Endodermal cell (in vitro differentiated cells): Measurements from ENCODE around the gene S100A2. TPM values are rescaled to one million over a fixed set of nuclear protein-coding genes. Genes with fewer than 3 reads are reported as not detected.

Experiments
- DNase-seq: peaks from one replicate; pipeline ENCODE4 v3.0.0-alpha.2; 2017
- H3K27ac ChIP-seq: 2 replicates; pipeline ENCODE4 v1.5.1; 2013; ENCODE audit warnings: mild to moderate bottlenecking, low read depth, low read length, moderate library complexity
- H3K27me3 ChIP-seq: 2 replicates; pipeline ENCODE4 v1.6.1; 2013; ENCODE audit warnings: mild to moderate bottlenecking, low read length, moderate library complexity; ENCODE audit not compliant: insufficient read depth, control insufficient read depth, poor library complexity, severe bottlenecking
- H3K36me3 ChIP-seq: 2 replicates; pipeline ENCODE4 v1.7.0; 2013; ENCODE audit warnings: mild to moderate bottlenecking, low read length, moderate library complexity; ENCODE audit not compliant: control insufficient read depth, insufficient read depth
- H3K4me1 ChIP-seq: one replicate; pipeline ENCODE4 v1.7.0; 2013; ENCODE audit warnings: low read length; ENCODE audit not compliant: control insufficient read depth, insufficient read depth
- H3K4me3 ChIP-seq: 2 replicates; pipeline ENCODE4 v1.5.1; 2013; ENCODE audit warnings: mild to moderate bottlenecking, low read length, moderate library complexity
- H3K9ac ChIP-seq: 2 replicates; pipeline ENCODE4 v1.6.1; 2013; ENCODE audit warnings: mild to moderate bottlenecking, low read length, moderate library complexity; ENCODE audit not compliant: poor library complexity, severe bottlenecking; ENCODE audit errors: extremely low read depth
- H3K9me3 ChIP-seq: 2 replicates; pipeline ENCODE4 v1.6.1; 2013; ENCODE audit warnings: mild to moderate bottlenecking, low read length, moderate library complexity; ENCODE audit not compliant: control insufficient read depth
- H3K27ac Mint-ChIP-seq: 2 replicates; pipeline ENCODE4 v1.8.0; 2020; ENCODE audit warnings: mixed read lengths
- H3K27me3 Mint-ChIP-seq: 2 replicates; pipeline ENCODE4 v1.8.0; 2021; ENCODE audit warnings: mild to moderate bottlenecking, mixed read lengths; ENCODE audit not compliant: insufficient read depth
- H3K36me3 Mint-ChIP-seq: 2 replicates; pipeline ENCODE4 v1.8.0; 2020; ENCODE audit warnings: low read depth, mixed read lengths
- H3K4me1 Mint-ChIP-seq: 2 replicates; pipeline ENCODE4 v1.8.0; 2020; ENCODE audit warnings: mixed read lengths
- H3K4me3 Mint-ChIP-seq: 2 replicates; pipeline ENCODE4 v1.8.0; 2020; ENCODE audit warnings: mild to moderate bottlenecking, moderate library complexity, mixed read lengths
- H3K9me3 Mint-ChIP-seq: 2 replicates; pipeline ENCODE4 v1.8.0; 2020; ENCODE audit warnings: mild to moderate bottlenecking, mixed read lengths
- WGBS, 2 experiments: methylation state at CpG; one replicate each; pipeline versions ENCODE4 v1.1.5 to v1.1.7; 2013; ENCODE audit warnings: missing lambda C conversion rate in 2 of 2, mixed read lengths in 1 of 2; ENCODE audit not compliant: insufficient coverage in 1 of 2, insufficient read length in 1 of 2; 5-methylcytosine and 5-hydroxymethylcytosine counted together
- total RNA-seq, 2 donors: library from RNA; stranded (reverse); fragmentation: NEBNext Ultra II Directional in 1 of 2; extraction: Animal tissue kit (Norgen Biotek cat#: 25700) in 1 of 2; gene quantifications; 2 replicates in 1 of 2; 3 replicates in 1 of 2; pipeline ENCODE4 v1.2.1, GENCODE V29; 2021
- TF ChIP-seq, protein P1 (sequence below): fragments of 200-600 bp; sonication (generic); conservative IDR thresholded peaks from 2 replicates; pipeline ENCODE4 v1.5.0; 2021; ENCODE audit warnings: antibody characterized with exemption, mild to moderate bottlenecking

Gene S100A2
- total RNA-seq, 2 donors from 2014 or later, result 0.92 to 3.1 TPM

DNA sequence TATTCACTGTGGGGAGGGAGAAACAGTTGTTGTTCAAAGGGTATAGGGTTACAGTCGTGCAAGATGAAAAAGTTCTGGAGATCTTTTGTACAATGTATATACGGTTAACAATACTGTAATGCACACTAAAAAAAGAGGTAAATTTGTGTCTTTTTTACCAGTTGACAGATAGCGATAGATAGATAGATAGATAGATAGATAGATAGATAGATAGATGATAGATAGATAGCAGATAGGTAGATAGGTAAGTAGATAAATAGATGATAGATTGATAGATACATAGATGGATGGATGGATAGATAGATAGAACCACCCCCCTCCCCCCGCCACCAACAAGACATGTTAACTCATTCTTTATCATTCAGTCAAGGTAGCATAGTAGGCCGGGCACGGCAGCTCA lies 37.1 kb upstream of the S100A2 start:
- Histone ChIP-seq H3K9me3 (no peaks in the 10 kb centered on the region), H3K4me1 (no peaks in the 10 kb centered on the region), H3K27me3 (no peaks in the 10 kb centered on the region), H3K9ac (no peak overlapping the region), H3K4me3 (no peak overlapping the region), H3K36me3 (peaks cover 27% of the 10 kb centered on the region), H3K27ac (no peak overlapping the region)
- H3K27ac Mint-ChIP-seq, result no peak overlapping the region
- peaks cover 7% of the 10 kb centered on the region for H3K4me1 Mint-ChIP-seq
- no peak overlapping the region for H3K4me3 Mint-ChIP-seq
- WGBS, 2 experiments, result 92 to 100% methylated on average over 3 to 5 of the region's 6 CpGs
- DNase-seq, result no peak
- TF ChIP-seq, protein P1, sequence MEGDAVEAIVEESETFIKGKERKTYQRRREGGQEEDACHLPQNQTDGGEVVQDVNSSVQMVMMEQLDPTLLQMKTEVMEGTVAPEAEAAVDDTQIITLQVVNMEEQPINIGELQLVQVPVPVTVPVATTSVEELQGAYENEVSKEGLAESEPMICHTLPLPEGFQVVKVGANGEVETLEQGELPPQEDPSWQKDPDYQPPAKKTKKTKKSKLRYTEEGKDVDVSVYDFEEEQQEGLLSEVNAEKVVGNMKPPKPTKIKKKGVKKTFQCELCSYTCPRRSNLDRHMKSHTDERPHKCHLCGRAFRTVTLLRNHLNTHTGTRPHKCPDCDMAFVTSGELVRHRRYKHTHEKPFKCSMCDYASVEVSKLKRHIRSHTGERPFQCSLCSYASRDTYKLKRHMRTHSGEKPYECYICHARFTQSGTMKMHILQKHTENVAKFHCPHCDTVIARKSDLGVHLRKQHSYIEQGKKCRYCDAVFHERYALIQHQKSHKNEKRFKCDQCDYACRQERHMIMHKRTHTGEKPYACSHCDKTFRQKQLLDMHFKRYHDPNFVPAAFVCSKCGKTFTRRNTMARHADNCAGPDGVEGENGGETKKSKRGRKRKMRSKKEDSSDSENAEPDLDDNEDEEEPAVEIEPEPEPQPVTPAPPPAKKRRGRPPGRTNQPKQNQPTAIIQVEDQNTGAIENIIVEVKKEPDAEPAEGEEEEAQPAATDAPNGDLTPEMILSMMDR, result no peak
- no peaks in the 10 kb centered on the region for H3K27me3 Mint-ChIP-seq
- H3K9me3 Mint-ChIP-seq, result no peaks in the 10 kb centered on the region
- peaks cover 29% of the 10 kb centered on the region for H3K36me3 Mint-ChIP-seq

DNA sequence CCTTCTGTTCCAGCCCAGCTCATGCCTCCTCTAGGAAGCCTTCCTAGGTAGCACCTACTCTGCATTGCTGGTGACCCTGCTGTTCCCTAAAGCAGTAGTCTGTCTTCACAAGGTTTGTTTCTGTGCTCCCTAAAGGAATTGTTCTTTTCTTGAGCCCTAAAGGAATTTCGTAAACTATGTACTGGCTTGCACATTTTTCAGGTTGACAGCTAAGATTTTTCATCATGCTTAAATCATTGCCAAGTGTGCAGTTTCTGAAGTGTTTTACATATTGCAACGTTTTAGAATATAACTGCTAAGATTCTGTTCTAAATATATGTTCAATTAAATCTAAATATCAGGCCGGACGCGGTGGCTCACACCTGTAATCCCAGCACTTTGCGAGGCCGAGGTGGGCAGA lies 34.2 kb upstream of the S100A2 start:
- Histone ChIP-seq H3K4me3 (no peak overlapping the region), H3K9me3 (no peaks in the 10 kb centered on the region), H3K27me3 (no peaks in the 10 kb centered on the region), H3K27ac (no peak overlapping the region), H3K36me3 (peaks cover 1% of the 10 kb centered on the region), H3K9ac (no peak overlapping the region), H3K4me1 (no peaks in the 10 kb centered on the region)
- DNase-seq, result no peak
- Mint-ChIP-seq H3K36me3 (peaks cover 11% of the 10 kb centered on the region), H3K27me3 (no peaks in the 10 kb centered on the region), H3K4me1 (peaks cover 7% of the 10 kb centered on the region), H3K9me3 (no peaks in the 10 kb centered on the region), H3K4me3 (no peak overlapping the region), H3K27ac (no peak overlapping the region)
- 97 to 100% methylated on average over 1 to 6 of the region's 7 CpGs for WGBS, 2 experiments
- TF ChIP-seq, protein P1, result no peak

DNA sequence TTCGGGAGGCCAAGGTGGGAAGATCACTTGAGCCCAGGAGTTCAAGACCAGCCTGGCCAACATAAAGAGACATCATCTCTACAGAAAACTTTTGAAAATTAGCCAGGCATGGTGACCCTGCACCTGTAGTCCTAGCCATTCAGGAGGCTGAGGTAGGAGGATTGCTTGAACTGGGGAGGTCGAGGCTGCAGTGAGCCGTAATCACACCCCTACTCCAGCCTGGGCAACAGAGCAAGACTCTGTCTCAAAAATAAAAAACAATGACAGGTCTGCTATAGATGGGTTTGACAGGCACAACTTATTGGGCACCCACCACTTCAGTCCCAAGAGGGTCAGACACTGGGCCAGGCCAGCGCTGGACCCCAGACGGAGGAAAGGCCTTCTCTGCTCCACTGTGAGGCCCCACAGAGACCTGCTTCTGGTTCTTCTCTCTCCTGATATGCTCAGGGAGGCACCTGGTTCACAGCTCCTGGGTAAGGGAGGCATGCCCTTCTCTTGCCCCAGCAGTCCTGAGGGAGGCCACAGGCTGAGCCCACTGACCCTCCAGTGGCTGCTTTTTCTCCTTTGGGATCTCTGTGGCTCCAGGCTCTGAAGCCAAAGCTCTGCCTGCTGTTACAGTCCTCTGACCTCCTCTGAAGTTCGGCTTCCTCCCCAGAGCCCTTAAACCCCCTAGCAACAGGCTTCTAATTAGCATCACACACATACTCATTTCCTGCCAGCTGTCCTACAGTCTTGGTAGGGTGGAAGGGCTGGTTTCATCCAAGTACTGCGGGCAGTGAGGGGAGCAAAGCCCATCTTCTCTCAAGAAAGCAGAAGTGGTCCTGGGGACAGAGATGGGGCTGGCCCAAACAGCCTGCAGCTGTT lies 32.9 kb upstream of the S100A2 start:
- no peak overlapping the region for H3K27ac Mint-ChIP-seq
- Histone ChIP-seq H3K4me3 (no peak overlapping the region), H3K4me1 (no peaks in the 10 kb centered on the region), H3K9me3 (no peaks in the 10 kb centered on the region), H3K9ac (no peak overlapping the region), H3K27ac (peak overlapping the region; percentile 76), H3K36me3 (no peaks in the 10 kb centered on the region), H3K27me3 (no peaks in the 10 kb centered on the region)
- H3K36me3 Mint-ChIP-seq, result peaks cover 11% of the 10 kb centered on the region
- no peaks in the 10 kb centered on the region for H3K27me3 Mint-ChIP-seq
- no peak overlapping the region for H3K4me3 Mint-ChIP-seq
- DNase-seq, result peak; percentile 78
- H3K4me1 Mint-ChIP-seq, result peaks cover 6% of the 10 kb centered on the region
- TF ChIP-seq, protein P1, result no peak
- 67 to 83% methylated on average over 2 to 7 of the region's 7 CpGs for WGBS, 2 experiments
- H3K9me3 Mint-ChIP-seq, result no peaks in the 10 kb centered on the region
